SH-SY5Y (cell line): Measurements from ENCODE around the gene DHRS3.

Source experiments
- GATA2 ChIP-seq: IDR thresholded peaks from 2 replicates; pipeline ENCODE4 v1.6.1; 2011; ENCODE audit warnings: mild to moderate bottlenecking, low read depth, low read length
- GATA3 ChIP-seq: IDR thresholded peaks from 2 replicates; pipeline ENCODE4 v1.6.1; 2011; ENCODE audit warnings: low read depth, mild to moderate bottlenecking, low read length, moderate library complexity

GRCh38 chr1:12555411-12556367 lies 62.3 kb downstream of the DHRS3 start:
- TF ChIP-seq GATA2: no peak
- TF ChIP-seq GATA3: no peak
